Ishikawa (cell line): Measurements from ENCODE around the gene PHETA1.

Experiments used
- CEBPB ChIP-seq: IDR thresholded peaks from 2 replicates; pipeline ENCODE4 v1.6.1; 2012
- EGR1 ChIP-seq: IDR thresholded peaks from 2 replicates; pipeline ENCODE4 v1.6.1; 2012
- EP300 ChIP-seq: IDR thresholded peaks from 2 replicates; pipeline ENCODE4 v1.6.1; 2012; ENCODE audit warnings: borderline replicate concordance
- FOXM1 ChIP-seq: IDR thresholded peaks from 2 replicates; pipeline ENCODE4 v1.6.1; 2012; ENCODE audit warnings: low read depth, borderline replicate concordance
- MAX ChIP-seq: IDR thresholded peaks from 2 replicates; pipeline ENCODE4 v1.6.1; 2012
- RAD21 ChIP-seq: IDR thresholded peaks from 2 replicates; pipeline ENCODE4 v1.6.1; 2012; ENCODE audit warnings: low read depth
- REST ChIP-seq: IDR thresholded peaks from 2 replicates; pipeline ENCODE4 v1.6.1; 2012; ENCODE audit warnings: low read depth, mild to moderate bottlenecking
- TCF12 ChIP-seq: IDR thresholded peaks from 2 replicates; pipeline ENCODE4 v1.6.1; 2012; ENCODE audit warnings: low read depth
- USF1 ChIP-seq: IDR thresholded peaks from 2 replicates; pipeline ENCODE4 v1.6.1; 2012
- YY1 ChIP-seq: IDR thresholded peaks from 2 replicates; pipeline ENCODE4 v1.6.1; 2012; ENCODE audit warnings: low read depth
- ZBTB7A ChIP-seq: IDR thresholded peaks from 2 replicates; pipeline ENCODE4 v1.6.1; 2012; ENCODE audit warnings: low read depth

DNA sequence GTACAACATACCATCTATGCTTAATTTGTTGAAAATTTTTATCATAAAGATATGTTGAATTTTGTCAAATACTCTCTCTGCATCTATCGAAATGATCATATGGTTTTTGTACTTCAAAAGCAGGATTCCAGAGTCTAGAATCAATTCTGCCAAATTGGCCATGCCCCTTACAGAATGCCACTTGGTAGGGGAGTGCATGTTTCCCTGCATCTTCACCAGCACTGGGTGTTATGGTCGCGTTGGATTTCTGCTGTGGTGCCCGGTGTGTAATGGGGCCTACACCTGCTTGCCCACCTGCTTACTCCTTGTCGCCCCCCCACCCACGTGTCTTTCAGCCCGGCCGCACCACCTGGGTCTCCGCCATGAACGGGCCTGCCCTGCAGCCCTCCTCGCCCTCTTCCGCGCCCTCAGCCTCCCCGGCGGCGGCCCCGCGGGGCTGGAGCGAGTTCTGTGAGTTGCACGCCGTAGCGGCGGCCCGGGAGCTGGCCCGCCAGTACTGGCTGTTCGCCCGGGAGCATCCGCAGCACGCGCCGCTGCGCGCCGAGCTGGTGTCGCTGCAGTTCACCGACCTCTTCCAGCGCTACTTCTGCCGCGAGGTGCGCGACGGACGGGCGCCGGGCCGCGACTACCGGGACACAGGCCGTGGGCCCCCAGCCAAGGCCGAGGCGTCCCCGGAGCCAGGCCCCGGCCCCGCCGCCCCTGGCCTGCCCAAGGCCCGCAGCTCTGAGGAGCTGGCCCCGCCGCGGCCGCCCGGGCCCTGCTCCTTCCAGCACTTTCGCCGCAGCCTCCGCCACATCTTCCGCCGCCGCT lies 49.1 kb upstream of the PHETA1 start:
- TF ChIP-seq MAX (no peak), RAD21 (no peak), EP300 (no peak), EGR1 (no peak), ZBTB7A (no peak), FOXM1 (no peak), USF1 (no peak), TCF12 (no peak), CEBPB (no peak), REST (no peak), YY1 (no peak)
